K562 (cell line): ENCODE data around the gene SERPIND1. TPM values are rescaled to one million over a fixed set of nuclear protein-coding genes. Genes with fewer than 3 reads are reported as not detected.

Source experiments
- BRCA1 ChIP-seq, 2 experiments: fragments of 450-650 bp in 1 of 2; sonication (generic) in 1 of 2; formaldehyde crosslinking in 1 of 2; IDR thresholded peaks; 2 replicates each; pipeline versions ENCODE4 v1.5.0 to v1.6.1; 2017 to 2020; ENCODE audit warnings: mild to moderate bottlenecking in 1 of 2, missing genetic modification reagents in 1 of 2
- COPS2 ChIP-seq: fragments of 450-650 bp; conservative IDR thresholded peaks from 2 replicates; pipeline ENCODE4 v1.6.1; 2016; ENCODE audit warnings: mild to moderate bottlenecking, moderate library complexity
- CREBBP ChIP-seq: IDR thresholded peaks from one replicate; pipeline ENCODE4 v1.6.1; 2012; ENCODE audit warnings: low read depth, mild to moderate bottlenecking, control low read depth, inconsistent platforms, low read length
- ELF1 ChIP-seq: fragments of 200-800 bp; sonication (Bioruptor generic); IDR thresholded peaks from 2 replicates; pipeline ENCODE4 v1.6.1; 2016; ENCODE audit warnings: missing genetic modification characterization, missing compliant biosample characterization
- ELF2 ChIP-seq: fragments of 250-450 bp; sonication (Bioruptor Pico); IDR thresholded peaks from 2 replicates; pipeline ENCODE4 v1.5.0; 2021; ENCODE audit warnings: mild to moderate bottlenecking
- HOXB6 ChIP-seq: fragments of 250-450 bp; sonication (Bioruptor Pico); IDR thresholded peaks from 2 replicates; pipeline ENCODE4 v1.5.1; 2022; ENCODE audit warnings: mild to moderate bottlenecking, borderline replicate concordance
- IRF2 ChIP-seq: sonication (generic); formaldehyde crosslinking; IDR thresholded peaks from 2 replicates; pipeline ENCODE4 v1.8.1; 2022; ENCODE audit warnings: mild to moderate bottlenecking, missing genetic modification reagents
- JUND ChIP-seq, 2 experiments: IDR thresholded peaks; 2 replicates in 1 of 2; 3 replicates in 1 of 2; pipeline ENCODE4 v1.6.1; 2011; ENCODE audit warnings: borderline replicate concordance in 2 of 2, low read depth in 2 of 2, low read length in 2 of 2, improper control_type of control experiment in 1 of 2, missing biosample characterization in 1 of 2, missing genetic modification characterization in 1 of 2, missing genetic modification reagents in 1 of 2
- MTA2 ChIP-seq: fragments of 450-650 bp; IDR thresholded peaks from 2 replicates; pipeline ENCODE4 v1.6.1; 2016; ENCODE audit warnings: low read depth
- NCOA1 ChIP-seq: fragments of 450-650 bp; IDR thresholded peaks from 2 replicates; pipeline ENCODE4 v1.6.1; 2016; ENCODE audit warnings: low read depth
- NCOR1 ChIP-seq: fragments of 450-650 bp; IDR thresholded peaks from 2 replicates; pipeline ENCODE4 v1.6.1; 2016; ENCODE audit warnings: mild to moderate bottlenecking, moderate library complexity
- NR2C2 ChIP-seq, 2 experiments: fragments of 200-800 bp in 1 of 2; sonication (Bioruptor generic) in 1 of 2; sonication (generic) in 1 of 2; formaldehyde crosslinking in 1 of 2; IDR thresholded peaks; 2 replicates each; pipeline versions ENCODE4 v1.6.1 to v1.8.0; 2016 to 2022; ENCODE audit warnings: mild to moderate bottlenecking in 1 of 2, missing compliant biosample characterization in 1 of 2, missing genetic modification characterization in 1 of 2, missing genetic modification reagents in 1 of 2
- POLR3A ChIP-seq: IDR thresholded peaks from 2 replicates; pipeline ENCODE4 v1.6.1; 2011; ENCODE audit warnings: borderline replicate concordance, mild to moderate bottlenecking, moderate library complexity; ENCODE audit not compliant: insufficient read length, insufficient read depth; ENCODE audit errors: extremely low read depth
- RBFOX2 ChIP-seq: fragments of 200-400 bp; formaldehyde crosslinking; IDR thresholded peaks from 2 replicates; pipeline ENCODE4 v1.6.1; 2017; ENCODE audit warnings: low read depth, mild to moderate bottlenecking, low read length, moderate library complexity
- SMARCC2 ChIP-seq: fragments of 450-650 bp; IDR thresholded peaks from 2 replicates; pipeline ENCODE4 v1.6.1; 2017; ENCODE audit warnings: antibody characterized with exemption, moderate library complexity, mild to moderate bottlenecking, low read depth
- ZFP1 ChIP-seq: fragments of 450-650 bp; formaldehyde crosslinking; IDR thresholded peaks from 2 replicates; pipeline ENCODE4 v1.4.0; 2020; ENCODE audit warnings: mild to moderate bottlenecking, mixed read lengths
- ZKSCAN1 ChIP-seq: fragments of 150-350 bp; IDR thresholded peaks from 2 replicates; pipeline ENCODE4 v1.6.1; 2016; ENCODE audit warnings: low read depth, low read length
- ZNF174 ChIP-seq: fragments of 250-450 bp; sonication (Bioruptor Pico); IDR thresholded peaks from 2 replicates; pipeline ENCODE4 v1.4.0; 2020; ENCODE audit warnings: mild to moderate bottlenecking
- polyA plus RNA-seq, 8 experiments: library from polyadenylated mRNA; depleted of rRNA in 4 of 8; stranded (reverse) in 5 of 8; unstranded in 3 of 8; fragments of >200 nt; fragmentation: Nextera tagmentation in 2 of 8; fragmentation: Illumina TruSeq in 1 of 8; extraction: Ambion mirVana in 2 of 8; extraction: Trizol in 1 of 8; gene quantifications; 2 replicates each; pipeline versions ENCODE4 v1.2.1 to v1.2.3, GENCODE V29; 2011 to 2014; ENCODE audit warnings: inconsistent platforms in 1 of 8, missing spikeins in 1 of 8
- total RNA-seq, 7 experiments: library from RNA; depleted of rRNA in 6 of 7; stranded (reverse); fragments of >200 nt in 6 of 7; fragmentation: Illumina TruSeq in 2 of 7; extraction: Trizol in 2 of 7; gene quantifications; 2 replicates each; pipeline versions ENCODE4 v1.2.1 to v1.2.3, GENCODE V29; 2011 to 2021; ENCODE audit warnings: low replicate concordance in 1 of 7
- TF ChIP-seq, protein P1 (sequence below): sonication (generic); formaldehyde crosslinking; IDR thresholded peaks from 2 replicates; pipeline ENCODE4 v1.5.0; 2020; ENCODE audit warnings: missing genetic modification reagents
- TF ChIP-seq, protein P2 (sequence below): sonication (generic); formaldehyde crosslinking; IDR thresholded peaks from 2 replicates; pipeline ENCODE4 v1.8.0; 2023; ENCODE audit warnings: mild to moderate bottlenecking, missing genetic modification reagents
- TF ChIP-seq, protein P3 (sequence below): fragments of 250-450 bp; sonication (Bioruptor Pico); IDR thresholded peaks from 2 replicates; pipeline ENCODE4 v1.8.0; 2021; ENCODE audit warnings: mild to moderate bottlenecking, moderate library complexity

SERPIND1 gene
- total and polyA plus RNA-seq, 9 of the 15 experiments (the other 6 are each of a cell fraction or from before 2014, with no cell fraction given) = 0.04 to 0.11 (median 0.09) TPM; not detected in 6

DNA sequence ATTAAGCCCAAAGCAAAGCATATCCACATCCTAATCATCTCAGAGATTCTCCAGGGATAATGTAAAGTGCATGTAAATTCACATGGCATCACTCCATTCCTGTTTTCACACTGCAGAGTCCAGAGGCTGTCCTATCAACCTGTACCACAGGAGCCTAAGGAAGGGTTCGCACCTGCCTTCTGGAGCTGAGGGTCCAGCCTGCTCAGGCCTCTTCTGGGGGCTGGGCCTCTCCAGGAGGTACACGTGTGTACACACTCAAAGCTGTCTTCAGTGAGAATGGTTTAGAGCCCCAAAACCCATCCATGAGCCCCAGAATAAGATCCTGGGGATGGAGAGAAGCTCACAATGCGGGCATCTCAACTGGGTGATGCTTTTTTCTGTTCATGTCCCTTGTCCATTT is 60.8 kb downstream of the SERPIND1 start (continued):
- TF ChIP-seq MTA2 (no peak), COPS2 (no peak), POLR3A (no peak), NCOR1 (no peak), CREBBP (no peak), HOXB6 (0 out of 2 replicates have a peak, but pooled peaks have one; percentile 51), ZFP1 (CRISPR knock-in tag) (no peak), SMARCC2 (no peak), BRCA1 (IDR thresholded peaks at IDR 0.05) (no peak), BRCA1 (CRISPR knock-in tag; IDR thresholded peaks at IDR 0.05) (0 out of 2 replicates have a peak, but pooled peaks have one; percentile 66), JUND (IDR thresholded peaks at IDR 0.05; ENCODE audit: borderline replicate concordance, low read depth, low read length) (no peak), JUND (tag; IDR thresholded peaks at IDR 0.05; ENCODE audit: borderline replicate concordance, low read depth, low read length) (no peak), ELF2 (no peak), ELF1 (tag) (no peak), ZNF174 (no peak), IRF2 (0 out of 2 replicates have a peak, but pooled peaks have one; percentile 64), ZKSCAN1 (no peak), NCOA1 (no peak), NR2C2 (CRISPR knock-in tag; IDR thresholded peaks at IDR 0.05) (no peak), NR2C2 (tag; IDR thresholded peaks at IDR 0.05) (no peak), RBFOX2 (no peak)
- TF ChIP-seq, protein P1, sequence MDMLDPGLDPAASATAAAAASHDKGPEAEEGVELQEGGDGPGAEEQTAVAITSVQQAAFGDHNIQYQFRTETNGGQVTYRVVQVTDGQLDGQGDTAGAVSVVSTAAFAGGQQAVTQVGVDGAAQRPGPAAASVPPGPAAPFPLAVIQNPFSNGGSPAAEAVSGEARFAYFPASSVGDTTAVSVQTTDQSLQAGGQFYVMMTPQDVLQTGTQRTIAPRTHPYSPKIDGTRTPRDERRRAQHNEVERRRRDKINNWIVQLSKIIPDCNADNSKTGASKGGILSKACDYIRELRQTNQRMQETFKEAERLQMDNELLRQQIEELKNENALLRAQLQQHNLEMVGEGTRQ (CRISPR knock-in tag) = peak; percentile 27; the same call in 1 of the 2 replicates
- TF ChIP-seq, protein P2, sequence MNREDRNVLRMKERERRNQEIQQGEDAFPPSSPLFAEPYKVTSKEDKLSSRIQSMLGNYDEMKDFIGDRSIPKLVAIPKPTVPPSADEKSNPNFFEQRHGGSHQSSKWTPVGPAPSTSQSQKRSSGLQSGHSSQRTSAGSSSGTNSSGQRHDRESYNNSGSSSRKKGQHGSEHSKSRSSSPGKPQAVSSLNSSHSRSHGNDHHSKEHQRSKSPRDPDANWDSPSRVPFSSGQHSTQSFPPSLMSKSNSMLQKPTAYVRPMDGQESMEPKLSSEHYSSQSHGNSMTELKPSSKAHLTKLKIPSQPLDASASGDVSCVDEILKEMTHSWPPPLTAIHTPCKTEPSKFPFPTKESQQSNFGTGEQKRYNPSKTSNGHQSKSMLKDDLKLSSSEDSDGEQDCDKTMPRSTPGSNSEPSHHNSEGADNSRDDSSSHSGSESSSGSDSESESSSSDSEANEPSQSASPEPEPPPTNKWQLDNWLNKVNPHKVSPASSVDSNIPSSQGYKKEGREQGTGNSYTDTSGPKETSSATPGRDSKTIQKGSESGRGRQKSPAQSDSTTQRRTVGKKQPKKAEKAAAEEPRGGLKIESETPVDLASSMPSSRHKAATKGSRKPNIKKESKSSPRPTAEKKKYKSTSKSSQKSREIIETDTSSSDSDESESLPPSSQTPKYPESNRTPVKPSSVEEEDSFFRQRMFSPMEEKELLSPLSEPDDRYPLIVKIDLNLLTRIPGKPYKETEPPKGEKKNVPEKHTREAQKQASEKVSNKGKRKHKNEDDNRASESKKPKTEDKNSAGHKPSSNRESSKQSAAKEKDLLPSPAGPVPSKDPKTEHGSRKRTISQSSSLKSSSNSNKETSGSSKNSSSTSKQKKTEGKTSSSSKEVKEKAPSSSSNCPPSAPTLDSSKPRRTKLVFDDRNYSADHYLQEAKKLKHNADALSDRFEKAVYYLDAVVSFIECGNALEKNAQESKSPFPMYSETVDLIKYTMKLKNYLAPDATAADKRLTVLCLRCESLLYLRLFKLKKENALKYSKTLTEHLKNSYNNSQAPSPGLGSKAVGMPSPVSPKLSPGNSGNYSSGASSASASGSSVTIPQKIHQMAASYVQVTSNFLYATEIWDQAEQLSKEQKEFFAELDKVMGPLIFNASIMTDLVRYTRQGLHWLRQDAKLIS (CRISPR knock-in tag) = no peak
- TF ChIP-seq, protein P3, sequence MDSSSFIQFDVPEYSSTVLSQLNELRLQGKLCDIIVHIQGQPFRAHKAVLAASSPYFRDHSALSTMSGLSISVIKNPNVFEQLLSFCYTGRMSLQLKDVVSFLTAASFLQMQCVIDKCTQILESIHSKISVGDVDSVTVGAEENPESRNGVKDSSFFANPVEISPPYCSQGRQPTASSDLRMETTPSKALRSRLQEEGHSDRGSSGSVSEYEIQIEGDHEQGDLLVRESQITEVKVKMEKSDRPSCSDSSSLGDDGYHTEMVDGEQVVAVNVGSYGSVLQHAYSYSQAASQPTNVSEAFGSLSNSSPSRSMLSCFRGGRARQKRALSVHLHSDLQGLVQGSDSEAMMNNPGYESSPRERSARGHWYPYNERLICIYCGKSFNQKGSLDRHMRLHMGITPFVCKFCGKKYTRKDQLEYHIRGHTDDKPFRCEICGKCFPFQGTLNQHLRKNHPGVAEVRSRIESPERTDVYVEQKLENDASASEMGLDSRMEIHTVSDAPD = no peak
